Activated naive CD4-positive, alpha-beta T cell treated with Interleukin-2 at 50 U/mL for 16 hours (primary cell): Measurements from ENCODE around the gene NDUFS2.
A peak's percentile ranks its signal among the peaks of the same experiment; 100 is the strongest.

Experiments
- DNase-seq: peaks from one replicate; pipeline ENCODE4 v3.0.0-alpha.2; 2020

The NDUFS2 gene

DNA sequence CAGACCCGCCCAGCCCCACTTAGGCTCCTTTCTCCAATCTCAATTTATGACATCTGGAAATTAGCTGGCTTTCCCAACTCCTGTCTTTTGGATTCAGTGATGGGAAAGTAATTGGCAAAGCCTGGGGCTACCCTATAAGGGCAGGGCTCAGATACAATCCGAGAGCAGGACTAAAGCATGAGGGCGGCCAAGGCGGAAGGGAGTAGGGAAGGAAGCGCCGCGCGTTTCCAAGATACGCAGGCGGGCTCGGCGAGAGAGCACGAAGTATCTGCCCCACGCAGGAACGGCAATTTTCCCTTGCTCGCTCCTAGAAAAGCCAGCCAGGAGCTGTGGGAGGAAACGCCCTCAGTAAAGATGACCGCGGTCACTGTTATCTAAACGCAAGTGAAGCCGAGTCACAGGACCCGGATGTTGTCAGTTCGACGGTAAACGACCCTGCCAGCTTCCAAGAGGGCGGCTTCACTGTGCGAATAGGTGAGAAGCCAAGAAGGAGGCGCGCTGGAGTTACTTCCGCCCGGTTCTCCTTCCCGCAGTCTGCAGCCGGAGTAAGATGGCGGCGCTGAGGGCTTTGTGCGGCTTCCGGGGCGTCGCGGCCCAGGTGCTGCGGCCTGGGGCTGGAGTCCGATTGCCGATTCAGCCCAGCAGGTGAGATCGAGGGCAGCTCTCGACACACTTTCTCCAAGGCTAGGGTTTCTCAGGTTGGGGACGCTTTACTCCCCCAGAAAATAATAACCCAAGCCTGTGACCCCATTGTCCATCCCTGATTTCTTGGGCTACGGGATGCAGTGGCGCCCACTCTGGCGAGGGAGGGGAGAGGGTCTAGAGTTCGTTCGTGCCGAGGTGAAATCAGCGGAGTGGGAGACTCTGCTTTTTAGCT is at the start of gene NDUFS2:
TSS of gene NDUFS2 (plus strand) at position 532 of the 877 bp plus-strand sequence. CDS start at position 551, 19 bp downstream.
- DNase-seq = peak; percentile 95

GRCh38 chr1:161153176-161153575 is 49.0 kb upstream of the NDUFS2 start:
- no peak for DNase-seq

DNA sequence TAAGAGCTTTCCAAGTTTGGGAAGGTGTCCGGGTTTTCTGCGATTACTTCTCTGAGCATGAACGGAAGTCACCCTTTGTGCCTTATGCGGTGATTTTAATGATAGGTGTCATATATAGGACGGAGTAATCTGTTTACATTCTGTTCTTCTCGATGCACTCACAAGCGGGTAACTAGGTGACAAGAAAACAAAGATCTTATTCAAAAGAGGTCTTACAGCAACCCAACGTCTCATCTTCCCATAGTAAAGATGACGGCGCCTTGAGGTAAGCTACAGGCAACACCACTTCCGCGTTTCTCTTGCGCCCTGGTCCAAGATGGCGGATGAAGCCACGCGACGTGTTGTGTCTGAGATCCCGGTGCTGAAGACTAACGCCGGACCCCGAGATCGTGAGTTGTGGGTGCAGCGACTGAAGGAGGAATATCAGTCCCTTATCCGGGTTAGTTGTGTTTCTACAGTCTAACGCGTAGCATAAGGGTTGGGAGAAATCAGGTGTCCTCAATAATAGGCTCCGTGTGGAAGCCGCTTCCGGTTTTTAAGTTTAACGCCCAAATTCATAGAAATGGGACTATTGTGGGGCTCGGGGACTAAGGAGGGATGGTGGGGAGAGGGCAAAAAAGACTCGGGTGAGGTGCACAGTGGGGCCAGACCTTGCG is 48.4 kb upstream of the NDUFS2 start, which contains the start of gene UFC1:
TSS of gene UFC1 (plus strand) at position 297 of the 656 bp plus-strand sequence. CDS start at position 317, 20 bp downstream.
- peak; percentile 83 for DNase-seq

DNA sequence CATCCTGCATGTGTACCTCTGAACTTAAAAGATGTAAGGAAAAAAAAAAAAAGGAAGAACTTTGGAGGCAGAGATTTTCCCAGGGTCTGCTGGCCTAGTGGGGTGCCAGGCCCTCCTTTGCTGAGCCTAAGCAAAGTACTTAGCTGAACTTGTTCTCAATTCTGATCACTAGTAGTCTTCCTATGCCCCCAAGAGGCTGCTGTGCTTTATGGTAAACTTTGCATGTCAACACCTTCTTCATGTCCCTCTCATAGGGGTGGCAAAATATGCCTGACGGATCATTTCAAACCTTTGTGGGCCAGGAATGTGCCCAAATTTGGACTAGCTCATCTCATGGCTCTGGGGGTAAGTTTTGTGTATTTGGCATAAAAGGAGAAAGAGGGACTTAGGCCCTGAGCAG is 44.3 kb upstream of the NDUFS2 start:
- no peak for DNase-seq

GRCh38 chr1:161158316-161159010 is 43.7 kb upstream of the NDUFS2 start:
- no peak for DNase-seq

DNA sequence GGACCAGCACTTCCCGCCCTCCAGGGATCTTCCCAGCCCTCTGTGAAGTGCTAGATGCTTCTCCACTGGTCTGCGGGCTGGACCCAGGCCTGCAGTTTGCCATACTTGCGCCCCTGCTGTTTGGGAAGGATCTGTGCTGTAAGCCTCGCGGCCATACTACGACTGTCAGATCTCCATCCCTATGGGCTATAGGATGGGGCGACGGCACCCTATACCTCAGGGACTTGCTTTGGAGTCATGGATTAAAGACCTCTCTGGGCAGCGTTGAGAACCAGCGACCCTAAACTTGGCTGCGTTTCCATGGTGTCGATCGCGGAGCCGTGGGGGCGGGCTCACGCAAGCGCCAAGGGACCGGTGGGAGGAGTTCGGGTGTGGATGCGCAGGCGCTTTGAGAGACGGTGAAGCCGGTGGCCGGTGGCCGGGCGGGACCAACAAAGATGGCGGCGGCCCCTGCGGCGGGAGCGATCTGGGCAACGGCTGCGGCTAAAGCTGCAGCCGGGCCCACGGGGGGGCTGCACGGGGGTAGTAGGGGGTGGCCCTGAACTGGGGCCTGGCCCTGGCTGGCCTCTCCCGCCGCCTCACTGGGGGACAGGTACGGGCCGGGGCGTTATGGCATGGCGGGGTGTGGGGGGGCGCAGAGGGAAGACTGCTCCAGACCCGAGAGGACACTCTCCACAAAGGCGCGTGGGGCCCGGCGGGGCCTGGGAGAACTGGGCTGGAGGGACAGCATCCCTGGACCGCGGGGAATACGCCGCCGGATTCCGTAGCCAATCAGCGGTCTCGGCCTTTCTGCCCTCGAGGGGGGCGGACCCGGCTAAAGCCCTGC is 42.9 kb upstream of the NDUFS2 start, which contains the start of gene USP21:
TSS of gene USP21 (plus strand) at position 414 of the 826 bp plus-strand sequence. CDS start 1,141 bp downstream, outside the sequence.
- peak; percentile 93 for DNase-seq

GRCh38 chr1:161159913-161160243 is 42.3 kb upstream of the NDUFS2 start:
- DNase-seq = no peak

- DNase-seq = no peak
These were observed 41.5 kb upstream of the NDUFS2 start for GRCh38 chr1:161160671-161161145.

- DNase-seq = no peak
These were observed 40.5 kb upstream of the NDUFS2 start for GRCh38 chr1:161161652-161162051.

GRCh38 chr1:161162052-161162451 is 40.1 kb upstream of the NDUFS2 start:
- DNase-seq = no peak

GRCh38 chr1:161162806-161163205 is 39.4 kb upstream of the NDUFS2 start:
- DNase-seq = no peak

DNA sequence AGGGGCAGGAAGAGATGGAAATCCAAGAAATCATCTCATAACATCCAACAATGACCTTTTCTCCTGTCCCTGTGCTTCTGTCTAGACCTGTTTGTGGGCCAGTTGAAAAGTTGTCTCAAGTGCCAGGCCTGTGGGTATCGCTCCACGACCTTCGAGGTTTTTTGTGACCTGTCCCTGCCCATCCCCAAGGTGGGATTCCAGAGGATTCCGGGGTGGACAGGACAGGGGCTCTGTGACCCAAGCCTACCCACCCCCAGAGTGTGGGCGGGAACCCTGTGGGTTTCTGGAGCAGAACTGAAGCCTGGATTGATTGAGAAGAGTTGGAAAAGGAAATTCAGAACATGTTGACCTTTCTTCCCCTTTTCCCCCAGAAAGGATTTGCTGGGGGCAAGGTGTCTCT is 38.4 kb upstream of the NDUFS2 start:
- no peak for DNase-seq

DNA sequence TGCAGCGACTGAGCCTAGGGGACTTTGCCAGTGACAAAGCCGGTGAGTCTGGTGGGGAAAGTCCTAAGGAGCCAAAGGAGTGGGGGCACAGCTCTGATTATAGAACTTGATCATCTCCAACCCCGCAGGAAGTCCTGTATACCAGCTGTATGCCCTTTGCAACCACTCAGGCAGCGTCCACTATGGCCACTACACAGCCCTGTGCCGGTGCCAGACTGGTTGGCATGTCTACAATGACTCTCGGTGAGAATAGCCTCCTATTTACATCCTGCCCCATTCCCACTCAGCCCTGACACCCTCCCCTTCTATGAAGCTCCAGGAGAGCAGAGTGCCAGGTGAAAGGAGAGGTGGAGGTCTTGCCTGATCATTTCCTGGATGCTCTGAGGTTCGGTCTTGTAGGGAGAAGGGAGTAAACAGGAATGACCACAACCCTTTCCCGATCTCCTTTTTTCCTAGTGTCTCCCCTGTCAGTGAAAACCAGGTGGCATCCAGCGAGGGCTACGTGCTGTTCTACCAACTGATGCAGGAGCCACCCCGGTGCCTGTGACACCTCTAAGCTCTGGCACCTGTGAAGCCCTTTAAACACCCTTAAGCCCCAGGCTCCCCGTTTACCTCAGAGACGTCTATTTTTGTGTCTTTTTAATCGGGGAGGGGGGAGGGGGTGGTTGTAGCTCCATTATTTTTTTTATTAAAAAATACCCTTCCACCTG is 37.1 kb upstream of the NDUFS2 start:
- no peak for DNase-seq

DNA sequence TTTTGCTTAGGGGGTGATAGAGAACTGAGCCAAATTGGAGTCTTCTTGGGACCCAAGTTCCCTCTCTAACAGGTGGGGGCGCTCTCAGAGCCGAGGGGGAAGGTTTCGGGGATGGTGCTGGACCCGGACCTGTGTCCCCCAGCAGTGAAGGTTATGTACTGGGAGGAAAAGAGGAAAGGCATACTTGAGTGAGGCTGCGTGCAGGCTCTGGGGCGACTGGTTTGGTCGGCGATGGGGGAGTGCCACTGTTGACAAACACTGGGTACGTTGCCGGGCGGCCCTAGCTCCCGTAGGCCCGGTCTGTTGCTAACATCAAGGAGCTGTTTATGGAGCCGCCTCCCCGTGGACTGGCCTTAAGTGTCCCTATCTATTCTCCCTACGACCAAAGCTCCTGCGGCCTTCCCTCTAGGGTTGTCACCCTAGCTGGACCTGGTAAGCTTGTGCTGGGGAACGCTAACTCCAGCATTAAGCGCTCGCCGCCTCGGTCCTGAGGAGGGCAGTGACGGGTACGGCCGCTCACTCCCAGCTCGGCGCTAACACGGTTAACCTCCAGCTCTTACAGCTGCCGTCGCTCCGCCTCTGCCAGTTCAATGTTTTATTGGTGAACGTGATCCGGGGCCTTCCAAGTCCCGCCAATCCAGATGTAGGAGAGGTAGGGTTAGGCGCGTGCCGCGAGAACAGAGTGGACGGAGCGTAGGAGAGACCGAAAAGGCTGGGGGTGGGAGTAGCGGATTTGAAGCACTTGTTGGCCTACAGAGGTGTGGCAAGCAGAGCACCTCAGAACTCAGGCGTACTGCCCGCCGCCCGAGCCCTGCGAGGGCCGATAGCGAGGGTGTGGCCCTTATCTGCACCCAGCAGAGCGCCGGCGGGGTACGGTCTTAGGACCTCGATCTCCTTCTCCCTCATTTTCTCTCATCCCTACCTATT is 36.2 kb upstream of the NDUFS2 start, which contains the start of gene PPOX:
TSS of gene PPOX (plus strand) at position 685 of the 927 bp plus-strand sequence. CDS start 422 bp downstream, outside the sequence.
- DNase-seq = peak; percentile 92

GRCh38 chr1:161166669-161167548 is 35.3 kb upstream of the NDUFS2 start:
- no peak for DNase-seq

GRCh38 chr1:161168906-161169305 is 33.3 kb upstream of the NDUFS2 start:
- no peak for DNase-seq

- no peak for DNase-seq
These were observed 31.0 kb upstream of the NDUFS2 start for GRCh38 chr1:161171191-161171590.

DNA sequence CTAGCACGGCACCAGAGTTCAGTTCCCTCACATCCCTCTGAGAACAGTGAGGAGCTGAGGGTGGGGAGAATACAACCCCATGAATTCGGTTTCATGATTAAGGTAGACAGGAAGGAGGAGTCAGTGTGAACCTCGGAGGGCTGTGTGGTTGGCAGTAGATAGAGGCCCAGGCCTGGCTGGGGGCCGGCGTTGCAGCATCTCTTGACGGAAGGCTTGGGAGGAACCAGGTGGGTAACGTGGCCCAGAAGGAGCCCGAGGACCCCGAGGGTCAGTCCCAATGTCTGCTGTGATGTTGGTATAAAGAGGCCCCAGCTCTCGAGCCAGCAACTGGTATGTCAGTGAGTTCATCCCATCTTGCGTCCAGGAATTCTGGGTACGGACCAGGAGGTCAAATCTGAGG is 30.5 kb upstream of the NDUFS2 start:
- no peak for DNase-seq

DNA sequence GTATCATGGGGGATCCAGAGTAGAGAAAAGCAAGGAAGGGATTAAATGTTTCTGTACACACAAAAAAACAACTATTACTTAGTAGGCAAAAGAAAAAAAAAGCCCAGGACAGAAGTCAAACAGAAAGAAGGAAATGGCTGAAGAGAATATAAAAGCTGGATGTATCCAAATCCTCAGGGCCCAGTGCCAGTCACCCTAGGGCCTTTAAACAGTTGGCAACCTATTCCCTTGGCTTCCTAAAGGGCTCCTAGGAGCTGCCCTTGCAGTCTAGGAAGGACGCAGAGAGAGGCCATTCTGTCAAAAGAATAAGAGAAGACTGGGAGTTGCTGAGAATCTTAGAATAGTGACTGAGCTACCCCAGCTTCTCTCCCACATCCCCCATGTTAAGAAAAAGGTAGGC is 29.8 kb upstream of the NDUFS2 start:
- DNase-seq = no peak
